NOMO-1 treated with dmso at 0.1 percent for 144 hours (cell line): ENCODE results near the gene MTRR.

Experiments used
- DNase-seq: peaks from one replicate; lab custom pipeline; 2025; ENCODE audit not compliant: unreplicated experiment; lab: John Stamatoyannopoulos, UW

MTRR gene

GRCh38 chr5:7868773-7869473, at the start of gene MTRR, which contains the start of gene FASTKD3:
Gene MTRR (plus strand): TSS chr5:7869148. CDS start chr5:7870795, 1,647 bp downstream.
Gene FASTKD3 (minus strand): TSS chr5:7869031. CDS start chr5:7868083, 948 bp downstream.
- DNase-seq: peak; percentile 99

GRCh38 chr5:7822449-7822848, 46.5 kb upstream of the MTRR start:
- DNase-seq: no peak

- no peak for DNase-seq
Measured at GRCh38 chr5:7823594-7823993, 45.4 kb upstream of the MTRR start.

- DNase-seq: no peak
Measured at GRCh38 chr5:7824995-7825394, 44.0 kb upstream of the MTRR start.

- no peak for DNase-seq
Measured at GRCh38 chr5:7825630-7826029, 43.3 kb upstream of the MTRR start.

- no peak for DNase-seq
Measured at GRCh38 chr5:7827610-7828009, 41.3 kb upstream of the MTRR start.

- no peak for DNase-seq
Measured at GRCh38 chr5:7828269-7828668, 40.7 kb upstream of the MTRR start.

GRCh38 chr5:7834982-7835381, 34.0 kb upstream of the MTRR start:
- DNase-seq: no peak

- DNase-seq: no peak
Measured at GRCh38 chr5:7837403-7837802, 31.5 kb upstream of the MTRR start.

GRCh38 chr5:7842531-7842930, 26.4 kb upstream of the MTRR start:
- DNase-seq: no peak

GRCh38 chr5:7844901-7845300, 24.0 kb upstream of the MTRR start:
- DNase-seq: no peak

- no peak for DNase-seq
Measured at GRCh38 chr5:7845557-7845956, 23.4 kb upstream of the MTRR start.

GRCh38 chr5:7846327-7846726, 22.6 kb upstream of the MTRR start:
- no peak for DNase-seq

GRCh38 chr5:7848296-7848695, 20.7 kb upstream of the MTRR start:
- DNase-seq: no peak

GRCh38 chr5:7849681-7850394, 19.1 kb upstream of the MTRR start:
- DNase-seq: no peak

GRCh38 chr5:7850395-7851239, 18.3 kb upstream of the MTRR start, which contains the start of gene CFAP90:
Gene CFAP90 (minus strand): TSS chr5:7851133. CDS start chr5:7851021, 112 bp downstream.
- DNase-seq: no peak

- DNase-seq: no peak
Measured at GRCh38 chr5:7851240-7851592, 17.7 kb upstream of the MTRR start.

GRCh38 chr5:7851617-7852289, 17.2 kb upstream of the MTRR start:
- DNase-seq: no peak

GRCh38 chr5:7852542-7852941, 16.4 kb upstream of the MTRR start:
- no peak for DNase-seq

GRCh38 chr5:7852988-7853387, 16.0 kb upstream of the MTRR start:
- no peak for DNase-seq

- no peak for DNase-seq
Measured at GRCh38 chr5:7855611-7856010, 13.3 kb upstream of the MTRR start.
